Effector CD4-positive, alpha-beta T cell (primary cell): ENCODE results near the gene SPSB2.

ENCODE experiments used
- DNase-seq: peaks from one replicate; pipeline ENCODE4 v3.0.0-alpha.2; 2020

The SPSB2 gene

DNA sequence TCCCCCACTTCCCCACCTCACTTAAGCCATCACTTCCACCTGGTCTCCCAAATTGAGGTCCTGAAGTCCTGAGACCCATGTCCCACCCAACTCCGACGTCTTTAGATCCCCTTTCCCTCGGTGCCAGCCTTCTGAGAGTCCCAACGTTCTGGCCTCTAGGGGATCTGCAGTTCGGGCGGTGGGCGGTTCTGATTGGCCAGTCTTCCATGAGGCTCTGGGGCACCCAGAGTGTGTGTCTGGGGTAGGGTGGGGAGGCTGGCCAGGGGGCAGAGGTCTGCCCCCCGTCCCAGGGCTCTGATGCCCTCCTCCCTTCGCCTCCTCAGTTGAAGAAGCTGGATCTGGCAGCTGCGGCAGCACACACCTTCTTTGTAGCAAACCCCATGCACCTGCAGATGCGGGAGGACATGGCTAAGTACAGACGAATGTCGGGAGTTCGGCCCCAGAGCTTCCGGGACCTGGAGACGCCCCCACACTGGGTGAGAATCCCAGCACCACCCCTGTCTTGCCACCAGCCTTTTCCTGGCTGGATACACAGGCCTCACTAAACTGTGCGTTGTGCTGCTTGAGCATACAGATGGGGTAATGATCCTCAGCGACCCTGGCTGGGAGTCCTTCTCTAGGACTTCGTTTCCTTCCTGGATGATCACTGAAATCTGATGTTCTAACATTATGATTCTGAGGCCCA lies 43.4 kb downstream of the SPSB2 start:
- no peak for DNase-seq

DNA sequence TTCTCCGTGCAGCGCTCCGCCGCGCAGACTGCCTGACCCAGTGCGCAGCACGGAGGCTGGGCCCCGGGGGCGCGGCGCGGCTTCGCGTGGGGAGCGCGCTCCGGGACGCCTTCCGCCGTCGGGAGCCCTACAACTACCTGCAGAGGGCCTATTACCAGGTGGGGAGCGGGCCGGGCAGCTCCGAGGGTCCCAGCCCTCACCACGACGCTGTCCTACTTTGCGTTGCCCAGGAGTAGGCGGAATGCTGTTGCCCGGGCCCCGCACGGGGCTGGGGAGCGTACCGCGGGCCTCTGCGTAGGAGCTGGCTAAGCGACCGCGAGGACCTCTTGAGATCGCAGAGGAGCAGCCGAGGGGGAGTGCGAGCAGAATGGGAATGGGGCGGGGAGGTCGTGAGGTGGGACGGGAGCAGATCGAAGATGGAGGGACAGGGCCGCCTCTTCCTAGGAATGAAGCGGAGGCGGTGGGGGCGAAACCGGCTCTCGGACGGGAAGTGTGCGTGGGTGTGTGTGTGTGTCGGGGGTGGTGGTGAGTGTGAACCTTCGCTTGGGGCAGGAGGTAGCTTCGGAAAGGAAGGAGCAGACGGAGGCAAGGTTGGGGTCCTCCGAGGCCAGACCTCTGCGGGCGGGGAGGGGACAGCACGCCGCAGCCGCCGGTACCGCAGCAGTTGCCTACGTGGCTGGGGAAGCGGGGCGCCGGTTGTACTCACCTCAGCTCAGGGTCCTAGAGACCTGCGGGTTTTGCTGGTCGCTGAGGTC lies 44.1 kb downstream of the SPSB2 start:
- DNase-seq = peak; percentile 14

DNA sequence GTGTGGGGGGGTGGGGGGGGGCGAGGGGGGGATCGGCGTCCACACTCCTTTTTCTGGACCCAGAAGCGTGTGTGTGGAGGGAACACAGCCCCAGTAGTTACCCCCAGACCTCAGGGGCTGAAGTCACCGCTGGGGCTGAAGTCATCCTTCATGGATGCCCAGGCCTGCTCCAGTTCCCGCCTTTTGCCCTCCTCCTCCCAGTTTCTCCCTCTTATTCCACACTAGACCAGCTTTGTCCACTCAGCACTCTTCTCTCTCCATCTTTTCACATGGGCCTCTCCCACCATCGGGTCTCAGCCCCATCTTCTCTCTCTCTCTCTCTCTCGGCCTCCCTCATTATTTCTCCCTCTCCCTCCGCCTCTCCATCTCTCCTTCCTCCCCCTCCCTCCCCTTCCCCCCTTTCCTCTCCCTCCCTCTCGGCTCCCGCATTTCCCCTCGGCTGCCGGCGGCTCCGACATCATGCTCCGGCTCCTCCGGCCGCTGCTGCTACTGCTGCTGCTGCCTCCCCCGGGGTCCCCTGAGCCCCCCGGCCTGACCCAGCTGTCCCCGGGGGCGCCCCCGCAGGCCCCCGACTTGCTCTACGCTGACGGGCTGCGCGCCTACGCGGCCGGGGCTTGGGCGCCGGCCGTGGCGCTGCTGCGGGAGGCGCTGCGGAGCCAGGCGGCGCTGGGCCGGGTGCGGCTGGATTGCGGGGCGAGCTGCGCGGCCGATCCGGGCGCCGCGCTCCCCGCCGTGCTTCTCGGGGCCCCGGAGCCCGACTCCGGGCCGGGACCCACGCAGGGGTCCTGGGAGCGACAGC lies 44.9 kb downstream of the SPSB2 start, which contains the start of gene P3H3:
Gene P3H3 (plus strand): TSS at position 426 of the 799 bp plus-strand sequence. CDS start 34 bp downstream, at position 460.
- no peak for DNase-seq

DNA sequence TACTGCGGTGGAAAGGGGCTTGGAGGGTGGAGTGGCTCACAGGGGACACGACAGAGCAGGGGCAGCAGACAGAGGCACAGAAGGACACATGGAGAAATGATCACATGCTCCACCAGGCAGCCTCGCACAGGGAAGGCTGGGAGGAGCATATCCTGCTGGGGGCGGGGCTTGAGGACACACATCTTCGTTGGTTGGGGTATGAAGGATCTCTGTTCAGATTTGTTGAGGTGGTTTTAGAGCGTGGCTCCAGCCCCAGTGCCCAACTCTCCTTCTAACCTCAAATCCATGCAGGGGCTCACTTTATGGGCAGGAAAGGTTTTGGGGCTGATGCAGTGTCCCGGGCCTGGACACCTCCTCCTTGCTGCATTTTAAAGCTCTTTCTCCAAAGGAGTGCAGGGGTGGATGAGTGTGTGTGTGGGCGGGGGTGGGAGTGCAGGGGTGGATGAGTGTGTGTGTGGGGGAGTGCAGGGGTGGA lies 45.6 kb downstream of the SPSB2 start:
- no peak for DNase-seq

DNA sequence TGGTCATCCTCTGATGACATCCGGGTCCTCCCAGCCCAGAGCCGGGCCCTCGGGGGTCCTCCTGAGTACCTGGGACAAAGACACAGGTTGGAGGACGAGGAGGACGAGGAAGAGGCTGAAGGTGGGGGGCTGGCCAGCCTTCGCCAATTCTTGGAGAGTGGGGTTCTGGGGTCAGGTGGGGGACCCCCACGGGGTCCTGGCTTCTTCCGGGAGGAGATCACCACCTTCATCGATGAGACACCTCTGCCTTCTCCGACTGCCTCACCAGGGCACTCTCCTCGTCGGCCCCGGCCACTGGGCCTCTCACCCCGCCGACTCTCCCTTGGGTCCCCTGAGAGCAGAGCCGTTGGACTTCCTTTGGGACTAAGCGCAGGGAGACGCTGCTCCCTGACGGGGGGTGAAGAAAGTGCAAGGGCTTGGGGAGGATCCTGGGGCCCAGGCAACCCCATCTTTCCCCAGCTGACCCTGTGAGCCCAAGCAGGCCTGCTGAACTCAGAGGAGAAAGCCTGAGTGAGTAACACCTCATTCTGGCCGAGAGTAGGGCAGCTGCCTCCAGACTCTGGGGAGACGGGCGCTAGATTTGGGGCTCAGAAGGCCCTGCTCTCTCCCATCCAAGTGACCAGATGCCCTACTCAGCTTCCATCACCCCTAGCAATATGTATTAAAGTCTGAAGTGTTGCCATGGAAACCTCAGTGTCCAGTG lies 46.2 kb downstream of the SPSB2 start:
- DNase-seq = no peak

DNA sequence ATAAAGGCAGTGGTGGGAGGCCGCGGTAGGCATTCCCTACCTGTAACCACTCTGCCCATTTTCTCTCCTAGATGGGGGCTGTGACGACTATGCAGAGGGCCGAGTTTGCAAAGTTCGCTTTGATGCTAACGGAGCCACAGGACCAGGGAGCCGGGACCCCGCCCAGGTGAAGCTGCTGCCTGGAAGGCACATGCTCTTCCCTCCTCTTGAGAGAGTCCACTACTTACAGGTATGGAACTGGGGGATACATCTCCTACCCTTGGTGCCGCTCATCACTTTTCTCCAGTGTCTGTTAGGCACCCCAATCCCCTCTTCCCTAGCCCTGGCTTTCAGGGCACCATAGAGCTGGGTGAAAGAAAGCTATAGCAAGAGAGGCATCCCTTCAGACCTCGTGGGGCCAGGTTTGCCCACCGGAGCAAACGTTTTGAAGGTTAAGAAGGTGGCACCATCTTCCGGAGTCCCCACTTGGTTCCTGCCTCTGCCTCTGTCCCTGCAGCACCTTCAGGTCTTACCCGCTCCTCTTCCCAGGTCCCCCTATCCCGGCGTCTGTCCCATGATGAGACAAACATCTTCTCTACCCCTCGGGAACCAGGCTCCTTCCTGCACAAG lies 46.9 kb downstream of the SPSB2 start:
- no peak for DNase-seq

DNA sequence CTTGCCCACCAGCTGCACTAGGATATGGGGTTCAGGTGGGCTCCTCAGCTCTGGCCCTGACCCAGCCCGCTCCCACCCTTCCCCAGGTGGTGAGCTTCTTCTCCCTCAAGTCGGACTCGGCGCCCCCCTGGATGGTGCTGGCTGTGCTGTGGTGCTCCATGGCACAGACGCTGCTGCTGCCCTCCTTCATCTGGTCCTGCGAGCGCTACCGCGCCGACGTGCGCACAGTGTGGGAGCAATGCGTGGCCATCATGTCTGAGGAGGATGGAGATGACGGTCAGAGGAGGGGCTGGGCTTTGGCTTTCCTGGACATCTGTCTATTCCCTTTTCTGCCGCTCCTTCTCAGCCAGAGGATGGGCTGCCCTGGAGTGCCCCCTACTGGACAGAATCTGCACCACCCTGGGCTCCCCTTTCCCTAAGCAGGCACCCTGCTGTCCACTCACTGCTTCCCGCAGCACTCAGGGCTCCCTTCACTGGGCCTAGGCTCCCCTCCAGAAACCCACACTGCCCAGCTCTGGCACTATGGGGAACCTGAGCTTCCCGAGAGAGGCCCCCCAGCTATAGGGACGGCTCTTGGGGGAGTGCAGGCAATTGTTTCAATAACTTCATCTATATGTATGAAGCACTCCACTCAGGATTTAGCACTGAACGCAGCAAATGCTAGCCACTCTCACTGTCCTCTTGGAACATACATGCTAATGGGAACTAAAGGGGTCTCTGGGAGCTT lies 47.5 kb downstream of the SPSB2 start:
- DNase-seq = peak; percentile 79

DNA sequence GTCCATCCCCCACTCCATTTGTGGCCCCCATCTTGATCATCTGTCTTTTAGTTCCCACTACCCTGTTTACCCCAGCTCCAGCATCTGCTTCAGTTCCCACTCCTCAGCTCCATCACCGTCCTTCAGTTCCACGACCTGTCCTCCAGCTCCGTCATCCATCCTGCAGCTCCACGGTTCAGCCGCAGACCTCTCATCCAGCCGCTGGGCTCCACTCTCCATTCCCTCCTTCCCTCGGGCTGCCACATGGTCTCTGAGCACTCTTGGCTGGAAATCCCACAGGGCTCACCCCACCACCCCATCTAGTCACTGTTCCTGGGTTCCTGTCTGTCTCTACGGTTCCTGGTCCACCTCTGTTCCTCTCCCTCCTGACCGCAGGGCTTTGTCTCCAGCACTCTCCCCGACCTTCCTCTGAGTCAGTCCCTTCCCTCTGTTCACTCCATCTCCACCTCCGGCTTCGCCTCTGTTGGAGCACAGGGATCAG lies 48.2 kb downstream of the SPSB2 start:
- DNase-seq = no peak

DNA sequence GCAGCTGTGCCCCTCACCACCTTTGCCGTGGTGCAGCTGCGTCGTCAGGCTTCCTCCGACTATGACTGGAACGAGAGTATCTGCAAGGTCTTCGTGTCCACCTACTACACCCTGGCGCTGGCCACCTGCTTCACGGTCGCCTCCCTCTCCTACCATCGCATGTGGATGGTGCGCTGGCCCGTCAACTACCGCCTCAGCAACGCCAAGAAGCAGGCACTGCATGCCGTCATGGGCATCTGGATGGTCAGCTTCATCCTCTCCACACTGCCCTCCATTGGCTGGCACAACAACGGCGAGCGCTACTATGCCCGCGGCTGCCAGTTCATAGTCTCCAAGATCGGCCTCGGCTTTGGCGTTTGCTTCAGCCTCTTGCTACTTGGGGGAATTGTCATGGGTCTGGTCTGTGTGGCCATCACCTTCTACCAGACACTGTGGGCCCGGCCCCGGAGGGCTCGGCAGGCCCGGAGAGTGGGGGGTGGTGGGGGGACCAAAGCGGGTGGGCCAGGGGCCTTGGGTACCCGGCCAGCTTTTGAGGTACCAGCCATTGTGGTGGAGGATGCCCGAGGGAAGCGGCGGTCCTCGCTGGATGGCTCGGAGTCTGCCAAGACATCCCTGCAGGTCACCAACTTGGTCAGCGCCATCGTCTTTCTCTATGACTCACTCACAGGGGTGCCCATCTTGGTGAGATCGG lies 48.9 kb downstream of the SPSB2 start:
- no peak for DNase-seq

DNA sequence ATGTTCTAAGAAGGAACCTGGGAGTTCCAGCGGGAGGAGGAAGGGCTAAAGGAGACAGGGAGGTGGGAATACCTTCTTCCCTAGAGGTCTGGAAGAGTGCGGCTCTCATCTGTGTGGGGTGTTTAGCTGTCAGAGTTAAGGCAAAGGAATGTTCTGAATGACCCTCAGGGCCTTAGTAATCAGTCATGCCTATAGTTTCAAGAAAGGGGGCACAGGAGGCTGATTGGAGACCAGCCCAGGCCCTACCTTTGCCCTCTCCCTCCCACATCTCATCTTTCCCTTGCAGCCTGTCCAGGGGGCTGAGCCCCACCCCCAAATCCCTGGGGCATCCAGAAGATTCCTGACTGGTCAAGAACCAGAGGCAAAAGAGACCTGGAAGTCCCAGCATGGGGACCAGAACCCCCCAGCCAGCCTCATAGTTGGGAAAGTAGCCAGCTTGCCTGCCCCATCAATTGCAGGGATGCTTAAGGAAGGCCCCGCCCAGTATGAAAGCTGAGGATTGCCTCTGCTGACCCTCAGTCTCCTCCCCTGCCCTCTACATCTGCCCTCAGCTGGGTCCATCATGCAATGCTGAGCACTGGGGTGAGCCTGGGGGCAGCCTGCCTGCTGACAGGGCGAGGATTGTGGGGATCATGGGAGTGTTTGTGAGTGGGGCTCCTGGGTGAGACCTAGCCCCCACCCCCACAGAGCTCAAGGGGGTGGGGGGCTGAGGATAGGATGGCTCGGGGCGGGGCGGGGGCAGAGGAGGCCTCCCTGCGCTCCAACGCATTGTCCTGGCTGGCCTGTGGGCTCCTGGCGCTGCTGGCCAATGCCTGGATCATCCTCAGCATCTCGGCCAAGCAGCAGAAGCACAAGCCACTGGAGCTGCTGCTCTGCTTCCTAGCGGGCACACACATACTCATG lies 49.7 kb downstream of the SPSB2 start:
- no peak for DNase-seq

DNA sequence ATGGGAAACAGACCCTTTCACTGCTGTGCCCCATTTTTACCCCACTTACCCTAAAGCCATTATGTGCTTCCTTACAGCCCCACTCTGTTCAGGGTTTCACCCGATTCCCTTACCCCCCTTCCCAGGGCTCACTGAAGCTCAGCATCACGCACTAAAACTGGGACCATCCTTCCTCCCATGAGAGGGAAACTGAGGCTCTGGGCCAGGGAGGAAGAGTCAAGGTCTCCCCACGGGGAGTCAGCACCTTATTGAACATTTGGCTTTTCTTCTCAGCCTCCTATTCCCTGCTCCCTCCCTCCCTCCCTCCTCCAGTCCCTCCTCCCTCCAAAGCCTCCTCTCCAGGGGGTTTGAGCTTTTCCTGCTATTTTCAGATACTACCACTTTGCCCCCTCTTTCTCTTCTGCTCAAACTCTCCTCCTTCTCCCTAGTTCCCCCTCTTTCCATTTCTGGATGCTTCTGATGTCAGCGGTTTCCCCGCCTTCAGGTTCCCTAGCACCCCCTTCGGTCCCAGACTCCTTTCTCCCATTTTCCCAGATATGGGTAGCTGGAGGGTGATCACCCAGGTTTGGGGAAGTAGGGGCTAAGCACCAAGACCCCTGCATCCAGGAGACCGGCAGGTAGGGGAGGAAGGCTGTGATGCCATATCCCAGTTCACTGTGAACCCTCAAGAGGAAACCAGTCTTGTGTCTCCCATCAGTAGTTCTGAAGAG lies 50.5 kb downstream of the SPSB2 start:
- no peak for DNase-seq

DNA sequence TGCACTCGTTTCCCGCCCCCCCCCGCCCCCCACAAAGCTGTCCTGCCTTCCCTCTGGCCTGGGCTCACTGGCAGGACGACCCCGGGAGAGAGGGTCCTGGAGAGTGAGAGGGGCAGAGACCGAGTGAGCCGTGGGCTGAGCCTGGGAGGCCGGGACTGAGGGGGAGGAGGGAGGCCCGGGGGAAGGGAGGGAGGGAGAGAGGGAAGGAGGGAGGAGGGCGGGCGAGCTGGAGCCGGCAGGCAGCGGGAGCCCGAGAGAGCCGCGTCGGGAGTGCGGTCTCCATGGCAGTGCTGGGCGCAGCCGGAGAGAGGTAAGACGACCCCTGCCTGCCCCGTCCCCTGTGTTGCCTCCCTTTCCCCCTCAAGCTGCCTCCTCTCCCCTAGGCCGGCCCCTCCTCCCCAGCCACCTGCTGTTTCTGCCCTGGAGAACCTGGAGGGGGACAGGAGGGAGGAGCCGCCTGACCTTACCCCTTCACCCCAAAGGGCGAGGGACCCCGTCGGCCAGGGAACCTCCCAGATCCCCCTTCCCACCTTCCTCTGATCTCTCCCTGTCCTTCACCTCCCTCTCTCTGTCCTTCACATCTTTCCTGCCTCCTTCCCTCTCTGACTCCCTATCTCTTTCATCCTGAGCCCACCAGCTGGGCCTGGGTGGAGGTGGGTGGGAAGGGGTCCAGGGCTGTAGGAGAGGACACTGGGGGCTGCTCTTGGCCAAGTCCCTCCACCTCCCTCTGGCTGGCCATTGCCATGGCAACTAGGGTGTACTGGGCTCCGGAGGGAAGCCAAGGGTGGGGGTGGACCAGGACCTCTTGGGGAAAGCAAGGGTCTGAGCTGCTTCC lies 51.3 kb downstream of the SPSB2 start, which contains the start of gene GPR162:
Gene GPR162 (plus strand): TSS at position 231 of the 835 bp plus-strand sequence. CDS start 2,078 bp downstream, outside the sequence.
- no peak for DNase-seq
